Iris pigment epithelial cell (primary cell): ENCODE measurements around the gene SELENOV.

Experiments
- DNase-seq: peaks from one replicate; pipeline ENCODE4 v3.0.0-alpha.2; 2011; ENCODE audit warnings: low read depth

SELENOV gene

DNA sequence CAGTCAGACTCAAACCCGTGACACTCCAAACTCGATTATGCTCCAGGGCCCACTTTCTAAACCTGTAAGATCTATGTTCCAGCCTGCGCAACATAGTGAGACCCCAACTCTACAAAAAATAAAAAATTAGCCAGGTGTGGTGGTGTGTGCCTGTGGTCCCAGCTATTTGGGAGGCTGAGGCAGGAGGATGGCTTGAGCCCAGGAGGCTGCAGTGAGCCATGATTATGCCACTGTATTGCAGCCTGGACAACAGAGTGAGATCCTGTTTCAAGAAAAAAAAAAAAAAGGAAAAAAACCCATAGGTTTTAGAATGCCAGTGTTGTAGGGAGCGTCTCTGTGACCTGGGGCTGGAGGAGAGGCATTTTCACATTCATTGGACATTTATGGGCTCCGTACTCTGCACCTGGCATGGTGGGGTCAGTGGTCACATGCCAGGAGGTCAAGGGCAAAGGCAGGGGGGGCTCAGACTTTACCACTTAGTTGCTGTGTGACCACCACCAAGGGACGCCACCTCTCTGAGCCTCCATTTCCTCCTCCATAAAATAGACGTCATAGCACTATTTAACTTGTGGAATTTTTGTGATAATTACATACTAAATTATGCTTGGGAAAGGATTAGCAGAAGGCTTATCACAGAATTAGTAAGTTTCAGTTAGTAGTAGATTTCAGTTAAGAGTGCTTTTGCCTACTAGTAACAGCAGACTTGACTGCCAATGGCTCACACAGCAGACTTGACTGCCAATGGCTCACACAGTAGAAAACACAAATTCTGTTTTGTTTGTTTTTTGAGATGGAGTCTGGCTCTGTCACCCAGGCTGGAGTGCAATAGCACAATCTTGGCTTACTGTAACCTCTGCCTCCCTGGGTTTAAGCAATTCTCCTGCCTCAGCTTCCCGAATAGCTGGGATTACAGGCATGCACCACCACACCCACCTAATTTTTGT lies 5.9 kb downstream of the SELENOV start:
- DNase-seq: no peak

DNA sequence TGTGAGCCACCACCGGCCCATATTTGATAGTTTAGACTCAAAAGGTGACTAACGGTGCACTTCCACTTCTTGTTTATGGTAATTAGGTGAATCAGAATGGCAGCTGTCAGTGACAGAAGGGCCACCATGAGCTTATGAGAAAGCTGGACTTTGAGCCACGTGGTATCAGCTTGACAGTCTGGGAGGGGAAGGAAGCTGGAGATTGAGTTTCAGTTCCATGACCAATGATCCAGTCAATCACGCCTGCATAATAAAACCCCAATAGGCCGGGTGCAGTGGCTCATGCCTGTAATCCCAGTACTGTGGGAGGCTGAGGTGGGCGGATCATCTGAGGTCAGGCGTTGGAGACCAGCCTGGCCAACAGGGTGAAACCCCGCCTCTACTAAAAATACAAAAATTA lies 9.6 kb downstream of the SELENOV start:
- DNase-seq: no peak

- no peak for DNase-seq
Measured at GRCh38 chr19:39525205-39525604, 10.3 kb downstream of the SELENOV start.

DNA sequence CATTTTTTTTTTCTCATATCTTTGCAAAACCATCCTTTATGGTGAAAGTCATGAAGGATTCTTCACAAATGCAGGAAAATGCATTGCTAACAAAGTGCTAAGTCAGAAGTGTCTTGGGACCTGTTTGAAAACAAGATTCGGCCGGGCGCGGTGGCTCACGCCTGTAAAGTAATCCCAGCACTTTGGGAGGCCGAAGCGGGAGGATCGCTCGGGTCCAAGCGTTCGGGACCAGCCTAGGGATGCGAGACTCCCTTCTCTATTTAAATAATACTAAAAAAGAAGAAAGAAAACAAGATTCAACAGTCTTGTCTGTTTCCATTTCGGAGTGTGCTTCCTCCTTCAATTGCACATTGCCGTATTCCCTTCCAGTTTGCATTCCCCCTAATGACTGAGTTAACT lies 16.9 kb downstream of the SELENOV start:
- DNase-seq: peak; percentile 9

- DNase-seq: peak; percentile 91
Measured at GRCh38 chr19:39532233-39533002, 17.5 kb downstream of the SELENOV start, which contains the start of gene EID2B. Gene EID2B, minus strand, starts transcription at chr19:39532852. Its CDS starts 50 bp downstream, at chr19:39532802.

GRCh38 chr19:39533003-39533512 lies 18.1 kb downstream of the SELENOV start:
- DNase-seq: no peak

DNA sequence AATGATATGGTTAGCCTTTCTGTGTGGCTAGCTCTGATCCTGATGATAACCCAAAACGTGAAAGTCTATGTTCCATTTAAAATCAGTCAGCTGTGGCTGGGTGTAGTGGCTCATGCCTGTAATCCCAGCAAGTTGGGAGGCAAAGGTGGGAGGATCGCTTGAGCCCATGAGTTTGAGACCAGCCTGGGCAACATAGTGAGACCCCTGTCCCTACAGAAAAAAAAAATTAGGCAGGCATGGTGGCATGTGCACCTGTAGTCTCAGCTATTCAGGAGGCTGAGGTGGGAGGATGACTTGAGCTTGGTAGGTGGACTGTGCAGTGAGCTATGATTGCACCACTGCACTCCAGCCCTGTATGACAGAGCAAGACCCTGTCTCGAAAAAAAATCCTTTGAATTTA lies 18.9 kb downstream of the SELENOV start:
- DNase-seq: no peak

DNA sequence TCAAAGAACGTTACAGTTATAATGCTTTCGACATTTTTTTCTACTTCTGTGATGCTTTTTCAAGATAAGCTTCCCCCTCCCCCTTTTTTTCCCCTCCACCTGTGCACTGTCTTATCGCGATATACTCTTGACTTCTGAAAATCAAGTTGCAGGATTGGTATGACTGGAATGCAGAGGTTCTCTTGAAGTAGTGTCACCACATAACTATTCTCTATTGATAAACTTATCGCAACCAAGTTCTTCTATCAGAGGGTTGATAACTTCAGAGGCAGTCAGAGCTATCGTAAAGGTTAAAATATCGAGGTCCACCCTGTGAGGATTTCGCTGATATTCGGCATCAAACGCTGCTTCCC lies 24.2 kb downstream of the SELENOV start:
- peak; percentile 62 for DNase-seq

DNA sequence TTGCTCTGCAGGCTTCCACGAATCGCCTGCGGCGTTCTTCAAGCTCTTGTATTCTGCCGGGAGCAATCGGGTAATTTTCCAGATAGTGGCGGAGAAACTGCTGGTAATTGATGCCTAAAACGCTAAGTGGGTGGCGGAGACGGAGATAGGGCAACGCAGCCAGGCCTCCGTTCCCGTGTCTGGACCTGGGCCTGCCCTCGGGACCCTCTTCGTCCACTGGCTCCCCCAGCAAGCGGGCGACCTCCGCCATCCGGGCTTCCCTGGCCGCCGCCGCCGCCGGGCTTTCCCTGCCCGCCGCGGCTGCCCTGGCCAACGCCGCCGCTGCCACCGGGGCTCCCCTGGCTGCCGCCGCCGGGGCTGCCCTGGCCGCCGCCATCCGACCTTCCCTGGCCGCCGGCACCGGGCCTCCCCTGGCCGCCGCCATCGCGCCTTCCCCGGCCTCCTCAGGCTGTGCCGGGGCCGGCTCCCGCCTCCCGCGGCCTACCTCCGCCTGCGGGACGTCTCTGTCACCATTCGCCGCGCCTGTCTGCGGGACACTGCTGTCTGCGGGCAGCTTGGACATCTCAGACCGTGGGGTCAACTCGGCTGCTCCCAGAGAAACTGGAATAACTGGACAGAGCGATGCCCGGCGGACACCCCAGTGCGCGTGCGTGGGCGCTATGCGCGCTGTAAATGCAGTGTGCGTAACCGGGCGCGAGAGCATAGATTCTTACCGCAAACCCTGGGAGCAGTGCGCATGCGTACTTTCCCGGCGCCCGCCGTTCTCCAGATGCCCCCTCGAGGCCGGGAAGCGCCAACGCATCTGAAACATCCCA lies 24.8 kb downstream of the SELENOV start, which contains the start of gene EID2:
EID2 (minus strand) TSS at position 644 of the 815 bp plus-strand sequence; CDS start at position 562, 82 bp downstream.
- DNase-seq: peak; percentile 92

DNA sequence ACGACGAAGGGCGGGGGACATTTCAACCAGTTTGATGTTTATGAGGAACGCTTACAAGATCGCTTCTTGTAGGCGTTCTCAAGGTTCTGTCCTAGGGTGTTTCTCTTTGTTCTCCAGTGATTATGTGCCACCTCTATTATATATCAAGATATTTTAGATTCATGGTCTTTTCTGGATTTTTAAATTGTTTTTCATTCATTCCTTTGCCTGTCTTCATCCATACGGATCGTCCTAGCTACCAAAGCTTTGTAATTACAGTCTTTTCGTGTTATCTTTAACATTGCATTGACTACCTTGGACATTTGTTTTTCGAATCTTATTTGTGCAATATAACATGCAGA lies 25.4 kb downstream of the SELENOV start:
- DNase-seq: no peak

DNA sequence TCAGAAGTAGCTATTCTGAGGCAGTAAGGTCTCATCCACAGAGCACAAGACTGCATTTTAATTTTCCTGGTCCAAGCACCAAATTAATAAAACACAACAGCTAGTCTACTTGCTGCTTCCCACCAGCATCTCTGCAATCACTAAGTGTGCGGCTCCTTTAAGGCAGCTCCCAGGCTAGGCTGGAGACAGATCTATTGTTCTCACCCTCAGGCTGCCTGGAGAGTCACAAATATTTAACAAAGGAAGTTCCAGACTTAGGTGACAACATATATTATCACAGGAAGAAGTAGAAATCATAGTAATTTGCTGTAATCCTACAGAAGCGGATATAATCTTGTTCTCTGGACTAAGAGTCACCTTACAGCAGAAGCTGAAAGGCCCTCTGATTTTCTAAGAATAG lies 27.3 kb downstream of the SELENOV start:
- DNase-seq: no peak

GRCh38 chr19:39543477-39543857 lies 28.5 kb downstream of the SELENOV start:
- DNase-seq: no peak

GRCh38 chr19:39544226-39544903 lies 29.4 kb downstream of the SELENOV start:
- DNase-seq: peak; percentile 52

GRCh38 chr19:39544911-39545310 lies 30.0 kb downstream of the SELENOV start:
- DNase-seq: no peak

GRCh38 chr19:39546599-39546998 lies 31.7 kb downstream of the SELENOV start:
- no peak for DNase-seq

DNA sequence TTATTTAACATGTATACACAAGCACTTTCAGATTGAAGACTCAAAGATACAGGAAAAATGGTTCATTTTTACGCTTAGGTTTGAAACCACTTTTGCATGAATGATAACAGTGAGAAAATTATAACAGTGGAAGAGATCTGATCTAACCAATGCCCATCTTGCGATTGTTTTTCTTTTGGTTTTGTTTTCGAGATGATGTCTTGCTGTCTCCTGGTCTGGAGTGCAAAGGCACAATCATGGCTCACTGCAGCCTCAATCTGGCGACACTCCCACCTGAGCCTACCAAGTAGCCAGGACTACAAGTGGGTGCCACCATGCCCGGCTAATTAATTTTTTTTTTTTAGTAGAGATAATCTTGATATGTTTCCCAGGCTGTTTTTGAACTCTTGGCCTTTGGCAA lies 35.3 kb downstream of the SELENOV start:
- DNase-seq: no peak

GRCh38 chr19:39553082-39553652 lies 38.2 kb downstream of the SELENOV start:
- DNase-seq: no peak

DNA sequence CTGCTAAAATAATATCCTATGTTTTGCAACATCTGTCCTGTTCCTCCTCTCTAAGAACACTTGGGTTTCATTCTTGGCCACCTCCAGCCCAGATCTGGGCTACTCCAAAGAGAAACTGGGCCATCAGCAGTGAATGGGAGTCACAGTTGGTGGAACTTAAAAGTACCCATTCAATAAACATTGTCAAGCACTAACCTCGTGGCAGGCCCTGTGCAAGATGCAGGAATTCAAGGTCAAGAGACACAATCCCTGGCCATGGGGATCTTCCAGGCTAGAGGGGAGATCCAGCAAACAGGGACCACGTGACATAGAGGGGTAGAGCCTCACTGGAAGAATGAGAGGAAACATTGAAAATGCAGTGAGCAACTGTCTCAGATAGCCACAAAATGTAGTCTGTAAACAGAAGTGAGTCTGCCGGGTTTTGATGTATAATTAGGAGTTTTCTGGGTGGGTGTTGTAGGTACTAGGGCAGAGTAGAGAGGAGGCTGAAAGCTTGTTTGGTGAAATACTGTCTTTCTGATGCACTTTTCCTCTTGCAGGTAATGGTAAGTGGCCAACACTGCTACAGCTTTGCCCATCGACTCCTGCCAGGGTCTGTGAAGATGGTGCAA lies 39.9 kb downstream of the SELENOV start:
- no peak for DNase-seq

GRCh38 chr19:39555883-39556282 lies 40.9 kb downstream of the SELENOV start:
- DNase-seq: no peak

GRCh38 chr19:39557811-39558623 lies 43.1 kb downstream of the SELENOV start:
- peak; percentile 66 for DNase-seq
